DMS53 (cell line): ENCODE measurements around the gene TMOD2.

ENCODE experiments used
- DNase-seq: peaks from one replicate; lab custom pipeline; 2025; lab: John Stamatoyannopoulos, UW

Gene TMOD2

GRCh38 chr15:51856714-51857380, 105.5 kb downstream of the TMOD2 start:
- no peak for DNase-seq

GRCh38 chr15:51861557-51862359, 110.4 kb downstream of the TMOD2 start:
- no peak for DNase-seq

- DNase-seq = no peak
Measured at GRCh38 chr15:51863131-51863530, 111.7 kb downstream of the TMOD2 start.

GRCh38 chr15:51864408-51865056, 113.1 kb downstream of the TMOD2 start:
- DNase-seq = no peak

- no peak for DNase-seq
Measured at GRCh38 chr15:51865317-51865716, 113.9 kb downstream of the TMOD2 start.
